Uterus (tissue), 2 donors: ENCODE measurements around the gene HIC1.

ENCODE experiments used
- CTCF ChIP-seq, 4 experiments: fragments of 200-600 bp in 2 of 4; fragments of 450-650 bp in 2 of 4; sonication (generic) in 2 of 4; IDR thresholded peaks; one replicate each; pipeline ENCODE4 v1.5.1; 2016 to 2019; ENCODE audit warnings: antibody characterized with exemption in 4 of 4, mild to moderate bottlenecking in 2 of 4, moderate library complexity in 1 of 4
- POLR2A ChIP-seq, 2 donors: fragments of 450-650 bp; IDR thresholded peaks; one replicate each; pipeline ENCODE4 v1.6.1; 2016; ENCODE audit warnings: antibody characterized with exemption in 2 of 2, mild to moderate bottlenecking in 1 of 2, moderate library complexity in 1 of 2

GRCh38 chr17:2090210-2090641, 35.3 kb downstream of the HIC1 start:
- TF ChIP-seq CTCF (IDR thresholded peaks at IDR 0.05) (no peak), POLR2A (IDR thresholded peaks at IDR 0.05) (no peak)
